HEK293 (cell line): ENCODE measurements around the gene DAAM1.
A peak's percentile ranks its signal among the peaks of the same experiment; 100 is the strongest.

ENCODE experiments used
- CTCF ChIA-PET: fragments of 350-600 bp; formaldehyde crosslinking; extraction: SDS; loops from one replicate; lab custom pipeline; 2021; ENCODE audit warnings: antibody characterized with exemption; lab: Yijun Ruan, JAX
- POLR2A ChIA-PET: fragments of 300-600 bp; formaldehyde crosslinking; extraction: SDS; loops from one replicate; lab custom pipeline; 2020; ENCODE audit warnings: antibody characterized with exemption, inconsistent platforms; lab: Yijun Ruan, JAX
- H3K27ac ChIP-seq: fragments of 200-500 bp; sonication (Bioruptor generic); 2 replicates; pipeline ENCODE4 v1.5.1; 2014; ENCODE audit warnings: low read depth, low read length, control low read depth, inconsistent platforms; ENCODE audit errors: extremely low read depth
- H3K36me3 ChIP-seq, 2 experiments: fragments of 200-500 bp in 1 of 2; sonication (Bioruptor generic) in 1 of 2; 1 replicate in 1 of 2; 2 replicates in 1 of 2; pipeline ENCODE4 v1.5.1; 2014 to 2017; ENCODE audit warnings: inconsistent platforms in 2 of 2, low read length in 2 of 2; ENCODE audit not compliant: control insufficient read depth in 2 of 2, insufficient read depth in 1 of 2
- H3K4me1 ChIP-seq: fragments of 200-500 bp; sonication (Bioruptor generic); 2 replicates; pipeline ENCODE4 v1.5.1; 2014; ENCODE audit warnings: mild to moderate bottlenecking, low read length, inconsistent platforms; ENCODE audit not compliant: control insufficient read depth, insufficient read depth
- H3K4me3 ChIP-seq: 2 replicates; pipeline ENCODE4 v1.5.1; 2011; ENCODE audit warnings: low read depth, mild to moderate bottlenecking, control low read depth, low read length, moderate library complexity
- H3K9me3 ChIP-seq: fragments of 200-500 bp; sonication (Bioruptor generic); 2 replicates; pipeline ENCODE4 v1.5.1; 2014; ENCODE audit warnings: low read depth, low read length, inconsistent platforms; ENCODE audit not compliant: control insufficient read depth, insufficient read depth
- BCL11B ChIP-seq: fragments of 450-650 bp; formaldehyde crosslinking; IDR thresholded peaks from 2 replicates; pipeline ENCODE4 v1.5.1; 2016; ENCODE audit warnings: low read depth, missing biosample characterization, missing genetic modification characterization
- GLI2 ChIP-seq: fragments of 450-650 bp; formaldehyde crosslinking; IDR thresholded peaks from 2 replicates; pipeline ENCODE4; 2017; ENCODE audit warnings: missing biosample characterization, missing genetic modification characterization, low read depth, borderline replicate concordance
- KLF1 ChIP-seq: fragments of 450-650 bp; formaldehyde crosslinking; IDR thresholded peaks from 2 replicates; pipeline ENCODE4 v1.5.1; 2016; ENCODE audit warnings: missing biosample characterization, missing genetic modification characterization
- KLF10 ChIP-seq: fragments of 450-650 bp; IDR thresholded peaks from 2 replicates; pipeline ENCODE4 v1.5.1; 2018; ENCODE audit warnings: missing biosample characterization, mild to moderate bottlenecking, missing genetic modification characterization
- KLF8 ChIP-seq: fragments of 450-650 bp; formaldehyde crosslinking; IDR thresholded peaks from 2 replicates; pipeline ENCODE4 v1.5.1; 2016; ENCODE audit warnings: missing biosample characterization, missing genetic modification characterization
- OVOL3 ChIP-seq: fragments of 450-650 bp; formaldehyde crosslinking; IDR thresholded peaks from 2 replicates; pipeline ENCODE4 v1.5.1; 2016; ENCODE audit warnings: missing biosample characterization, missing genetic modification characterization
- SCRT2 ChIP-seq: fragments of 450-650 bp; formaldehyde crosslinking; IDR thresholded peaks from 2 replicates; pipeline ENCODE4 v1.5.1; 2016; ENCODE audit warnings: missing biosample characterization, missing genetic modification characterization
- TRIM28 ChIP-seq: IDR thresholded peaks from 2 replicates; pipeline ENCODE4 v1.6.1; 2011; ENCODE audit warnings: low read length, control low read depth, borderline replicate concordance
- ZFP69B ChIP-seq: fragments of 450-650 bp; formaldehyde crosslinking; IDR thresholded peaks from 2 replicates; pipeline ENCODE4 v1.5.1; 2016; ENCODE audit warnings: missing biosample characterization, missing genetic modification characterization
- ZNF10 ChIP-seq: fragments of 450-650 bp; formaldehyde crosslinking; IDR thresholded peaks from 2 replicates; pipeline ENCODE4 v1.5.1; 2017; ENCODE audit warnings: missing biosample characterization, missing genetic modification characterization
- ZNF23 ChIP-seq: fragments of 450-650 bp; formaldehyde crosslinking; IDR thresholded peaks from 2 replicates; pipeline ENCODE4 v1.5.1; 2016; ENCODE audit warnings: missing biosample characterization, missing genetic modification characterization, borderline replicate concordance
- ZNF24 ChIP-seq: fragments of 450-650 bp; formaldehyde crosslinking; IDR thresholded peaks from 2 replicates; pipeline ENCODE4 v1.5.1; 2016; ENCODE audit warnings: missing biosample characterization, missing genetic modification characterization
- ZNF266 ChIP-seq: fragments of 450-650 bp; formaldehyde crosslinking; IDR thresholded peaks from 2 replicates; pipeline ENCODE4 v1.5.1; 2016; ENCODE audit warnings: missing biosample characterization, missing genetic modification characterization, low read depth
- ZNF280D ChIP-seq: fragments of 450-650 bp; formaldehyde crosslinking; IDR thresholded peaks from 2 replicates; pipeline ENCODE4 v1.5.1; 2016; ENCODE audit warnings: missing biosample characterization, missing genetic modification characterization
- ZNF398 ChIP-seq: fragments of 450-650 bp; formaldehyde crosslinking; IDR thresholded peaks from 2 replicates; pipeline ENCODE4 v1.5.1; 2017; ENCODE audit warnings: missing biosample characterization, missing genetic modification characterization
- ZNF521 ChIP-seq: fragments of 450-650 bp; formaldehyde crosslinking; IDR thresholded peaks from 2 replicates; pipeline ENCODE4 v1.5.1; 2017; ENCODE audit warnings: missing biosample characterization, mild to moderate bottlenecking, missing genetic modification characterization
- ZNF560 ChIP-seq: fragments of 450-650 bp; formaldehyde crosslinking; IDR thresholded peaks from 2 replicates; pipeline ENCODE4 v1.5.1; 2017; ENCODE audit warnings: missing biosample characterization, missing genetic modification characterization, borderline replicate concordance
- ZNF571 ChIP-seq: fragments of 450-650 bp; formaldehyde crosslinking; IDR thresholded peaks from 2 replicates; pipeline ENCODE4 v1.5.0; 2017; ENCODE audit warnings: missing biosample characterization, missing genetic modification characterization
- ZNF621 ChIP-seq: fragments of 450-650 bp; formaldehyde crosslinking; IDR thresholded peaks from 2 replicates; pipeline ENCODE4 v1.5.1; 2017; ENCODE audit warnings: missing biosample characterization, missing genetic modification characterization
- ZNF624 ChIP-seq: fragments of 450-650 bp; formaldehyde crosslinking; IDR thresholded peaks from 2 replicates; pipeline ENCODE4 v1.5.1; 2017; ENCODE audit warnings: missing biosample characterization, missing genetic modification characterization
- ZNF626 ChIP-seq: fragments of 450-650 bp; sonication (Bioruptor Pico); formaldehyde crosslinking; IDR thresholded peaks from 2 replicates; pipeline ENCODE4 v1.5.1; 2018; ENCODE audit warnings: missing biosample characterization, missing genetic modification characterization, inconsistent platforms
- ZNF664 ChIP-seq: fragments of 450-650 bp; formaldehyde crosslinking; IDR thresholded peaks from 2 replicates; pipeline ENCODE4 v1.5.1; 2016; ENCODE audit warnings: missing biosample characterization, missing genetic modification characterization
- ZNF701 ChIP-seq: fragments of 450-650 bp; formaldehyde crosslinking; IDR thresholded peaks from 2 replicates; pipeline ENCODE4 v1.5.1; 2016; ENCODE audit warnings: missing biosample characterization, missing genetic modification characterization
- ZSCAN18 ChIP-seq: fragments of 450-650 bp; formaldehyde crosslinking; IDR thresholded peaks from 2 replicates; pipeline ENCODE4 v1.5.1; 2016; ENCODE audit warnings: missing biosample characterization, missing genetic modification characterization
- ZXDB ChIP-seq: fragments of 450-650 bp; formaldehyde crosslinking; IDR thresholded peaks from 2 replicates; pipeline ENCODE4 v1.5.1; 2016; ENCODE audit warnings: missing biosample characterization, missing genetic modification characterization

The DAAM1 gene

GRCh38 chr14:59325906-59326305 is 137.4 kb downstream of the DAAM1 start (continued):
- TF ChIP-seq ZNF280D (no peak), BCL11B (tag by site-specific recombination) (no peak)

- CTCF ChIA-PET = interaction anchor here (0.9 kb wide), 1 partner anchor 16 kb away, joined by 3 read pairs; no protein-coding TSS in a partner anchor
- TF ChIP-seq SCRT2 (tag by site-specific recombination) (peak; percentile 65), ZNF664 (tag by site-specific recombination) (peak; percentile 41; the same call in 1 of the 2 replicates), ZNF23 (tag by site-specific recombination) (no peak)
- H3K4me3 ChIP-seq = no peak overlapping the region
- H3K4me1 ChIP-seq = no peaks in the 10 kb centered on the region
- H3K9me3 ChIP-seq = no peaks in the 10 kb centered on the region
- H3K27ac ChIP-seq = no peak overlapping the region
- POLR2A ChIA-PET = no interaction called here
- peaks cover 0 to 22% of the 10 kb centered on the region in 2 experiments; a peak in 2 of 3 replicates for H3K36me3 ChIP-seq
Observed at GRCh38 chr14:59328454-59328853, 140.0 kb downstream of the DAAM1 start.

GRCh38 chr14:59330455-59330854 is 142.0 kb downstream of the DAAM1 start:
- no peak overlapping the region for H3K27ac ChIP-seq
- no peak overlapping the region for H3K4me3 ChIP-seq
- POLR2A ChIA-PET = no interaction called here
- H3K36me3 ChIP-seq = peaks cover 0 to 22% of the 10 kb centered on the region in 2 experiments; a peak in 2 of 3 replicates
- no peak for TF ChIP-seq ZNF571
- CTCF ChIA-PET = no interaction called here
- H3K4me1 ChIP-seq = 0 out of 2 replicates have a peak, but pooled peaks cover 3% of the 10 kb centered on the region
- no peaks in the 10 kb centered on the region for H3K9me3 ChIP-seq

GRCh38 chr14:59331217-59331616 is 142.8 kb downstream of the DAAM1 start:
- POLR2A ChIA-PET = no interaction called here
- CTCF ChIA-PET = no interaction called here
- Histone ChIP-seq H3K4me3 (no peak overlapping the region), H3K27ac (no peak overlapping the region), H3K36me3 (peaks cover 0 to 17% of the 10 kb centered on the region in 2 experiments; a peak in 2 of 3 replicates), H3K4me1 (0 out of 2 replicates have a peak, but pooled peaks cover 3% of the 10 kb centered on the region), H3K9me3 (no peaks in the 10 kb centered on the region)
- no peak for TF ChIP-seq ZNF24 (tag by site-specific recombination)
- no peak for TF ChIP-seq KLF1 (tag by site-specific recombination)
- no peak for TF ChIP-seq TRIM28
- no peak for TF ChIP-seq ZFP69B (tag by site-specific recombination)
- TF ChIP-seq ZXDB (tag by site-specific recombination) = no peak
- no peak for TF ChIP-seq ZNF621 (tag by site-specific recombination)
- TF ChIP-seq SCRT2 (tag by site-specific recombination) = no peak
- no peak for TF ChIP-seq ZNF560
- TF ChIP-seq ZNF266 (tag by site-specific recombination) = no peak
- no peak for TF ChIP-seq ZNF624 (tag by site-specific recombination)
- TF ChIP-seq OVOL3 (tag by site-specific recombination) = no peak
- TF ChIP-seq ZNF626 = no peak
- no peak for TF ChIP-seq KLF10 (tag by site-specific recombination)
- no peak for TF ChIP-seq GLI2
- no peak for TF ChIP-seq ZNF701
- no peak for TF ChIP-seq ZNF10 (tag by site-specific recombination)
- TF ChIP-seq KLF8 (tag by site-specific recombination) = no peak
- TF ChIP-seq ZNF521 = no peak
- no peak for TF ChIP-seq ZNF398 (tag by site-specific recombination)
- TF ChIP-seq ZSCAN18 = no peak
